A204.1 (cell line): ENCODE results near the gene SYP.

Experiments used
- FAIRE-seq: peaks from 2 replicates; lab custom pipeline; 2012; peaks lifted over from hg19 to GRCh38; lab: Jason Lieb, UNC

The SYP gene

GRCh38 chrX:49220100-49220499, 20.1 kb upstream of the SYP start:
- no peak for FAIRE-seq

- FAIRE-seq = no peak
Measured at GRCh38 chrX:49214996-49215526, 15.1 kb upstream of the SYP start.

GRCh38 chrX:49214416-49214815, 14.4 kb upstream of the SYP start:
- FAIRE-seq = no peak

GRCh38 chrX:49212861-49213260, 12.9 kb upstream of the SYP start:
- FAIRE-seq = no peak

GRCh38 chrX:49212209-49212608, 12.2 kb upstream of the SYP start:
- FAIRE-seq = no peak

GRCh38 chrX:49211074-49211473, 11.1 kb upstream of the SYP start:
- FAIRE-seq = no peak

GRCh38 chrX:49210406-49210805, 10.4 kb upstream of the SYP start:
- FAIRE-seq = no peak

GRCh38 chrX:49209434-49210251, 9.7 kb upstream of the SYP start:
- no peak for FAIRE-seq

- FAIRE-seq = no peak
Measured at GRCh38 chrX:49208399-49208798, 8.4 kb upstream of the SYP start.

- no peak for FAIRE-seq
Measured at GRCh38 chrX:49206543-49206942, 6.5 kb upstream of the SYP start.

- FAIRE-seq = no peak
Measured at GRCh38 chrX:49205443-49205842, 5.5 kb upstream of the SYP start.

GRCh38 chrX:49204709-49205108, 4.7 kb upstream of the SYP start:
- no peak for FAIRE-seq

GRCh38 chrX:49204017-49204416, 4.0 kb upstream of the SYP start:
- FAIRE-seq = no peak

- no peak for FAIRE-seq
Measured at GRCh38 chrX:49203536-49203935, 3.5 kb upstream of the SYP start.

- no peak for FAIRE-seq
Measured at GRCh38 chrX:49202022-49202421, 2.0 kb upstream of the SYP start.

- no peak for FAIRE-seq
Measured at GRCh38 chrX:49199315-49199595, 738 bp downstream of the SYP start.

GRCh38 chrX:49198540-49199314, 1.3 kb downstream of the SYP start:
- FAIRE-seq = no peak

GRCh38 chrX:49197543-49198087, 2.4 kb downstream of the SYP start:
- FAIRE-seq = no peak

GRCh38 chrX:49193542-49193964, 6.4 kb downstream of the SYP start:
- FAIRE-seq = no peak

- FAIRE-seq = no peak
Measured at GRCh38 chrX:49192722-49193328, 7.2 kb downstream of the SYP start.

- FAIRE-seq = no peak
Measured at GRCh38 chrX:49191574-49192011, 8.4 kb downstream of the SYP start.

- peak; percentile 98 for FAIRE-seq
Measured at GRCh38 chrX:49190821-49191573, 9.0 kb downstream of the SYP start.
